K562 (cell line): ENCODE measurements around the gene GIMAP8. TPM values are rescaled to one million over a fixed set of nuclear protein-coding genes. Genes with fewer than 3 reads are reported as not detected.
A peak's percentile ranks its signal among the peaks of the same experiment; 100 is the strongest.

ENCODE experiments used
- ARID1B ChIP-seq: fragments of 450-650 bp; IDR thresholded peaks from 2 replicates; pipeline ENCODE4 v1.6.1; 2016; ENCODE audit warnings: antibody characterized with exemption, mild to moderate bottlenecking, inconsistent platforms
- BMI1 ChIP-seq: fragments of 150-350 bp; IDR thresholded peaks from 2 replicates; pipeline ENCODE4 v1.6.1; 2014; ENCODE audit warnings: low read length
- BRF2 ChIP-seq: IDR thresholded peaks from 3 replicates; pipeline ENCODE4 v1.6.1; 2011; ENCODE audit warnings: borderline replicate concordance, mild to moderate bottlenecking; ENCODE audit not compliant: insufficient read length, insufficient read depth
- E2F5 ChIP-seq: sonication (generic); formaldehyde crosslinking; IDR thresholded peaks from 2 replicates; pipeline ENCODE4 v1.8.0; 2022; ENCODE audit warnings: mild to moderate bottlenecking, missing genetic modification reagents
- EZH2 ChIP-seq: IDR thresholded peaks from 2 replicates; pipeline ENCODE4 v1.6.1; 2012; ENCODE audit warnings: low read depth, mild to moderate bottlenecking, inconsistent platforms, low read length, borderline replicate concordance
- HDAC3 ChIP-seq: fragments of 450-650 bp; IDR thresholded peaks from 2 replicates; pipeline ENCODE4 v1.6.1; 2018; ENCODE audit warnings: borderline replicate concordance, mild to moderate bottlenecking, moderate library complexity; ENCODE audit not compliant: partially characterized antibody
- MBD1 ChIP-seq: fragments of 250-450 bp; sonication (Bioruptor Pico); IDR thresholded peaks from 2 replicates; pipeline ENCODE4 v1.8.0; 2022; ENCODE audit warnings: inconsistent platforms
- NR4A1 ChIP-seq, 2 experiments: fragments of 250-450 bp in 1 of 2; fragments of 450-650 bp in 1 of 2; sonication (Bioruptor Pico) in 1 of 2; IDR thresholded peaks; 2 replicates each; pipeline versions ENCODE4 v1.4.0 to v1.6.1; 2016 to 2020; ENCODE audit warnings: mild to moderate bottlenecking in 2 of 2, missing compliant biosample characterization in 1 of 2, missing genetic modification characterization in 1 of 2, moderate library complexity in 1 of 2
- PKNOX1 ChIP-seq: fragments of 450-650 bp; IDR thresholded peaks from 2 replicates; pipeline ENCODE4 v1.6.1; 2016
- SMARCC2 ChIP-seq: fragments of 450-650 bp; IDR thresholded peaks from 2 replicates; pipeline ENCODE4 v1.6.1; 2017; ENCODE audit warnings: antibody characterized with exemption, moderate library complexity, mild to moderate bottlenecking, low read depth
- SREBF1 ChIP-seq: fragments of 150-350 bp; IDR thresholded peaks from 2 replicates; pipeline ENCODE4 v1.6.1; 2014; ENCODE audit warnings: antibody characterized with exemption, low read depth, low read length, borderline replicate concordance
- SRSF7 ChIP-seq: fragments of 200-400 bp; formaldehyde crosslinking; optimal IDR thresholded peaks from 2 replicates; pipeline ENCODE3; 2017; ENCODE audit warnings: mild to moderate bottlenecking, low read depth, low read length
- ZBTB43 ChIP-seq: sonication (generic); formaldehyde crosslinking; IDR thresholded peaks from 2 replicates; pipeline ENCODE4 v1.8.0; 2023; ENCODE audit warnings: mild to moderate bottlenecking, missing genetic modification reagents
- ZNF3 ChIP-seq: fragments of 250-450 bp; sonication (Bioruptor Pico); IDR thresholded peaks from 2 replicates; pipeline ENCODE4 v1.5.0; 2021; ENCODE audit warnings: mild to moderate bottlenecking, moderate library complexity
- ZNF518B ChIP-seq: fragments of 250-450 bp; sonication (Bioruptor Pico); IDR thresholded peaks from 2 replicates; pipeline ENCODE4 v1.5.0; 2021; ENCODE audit warnings: mild to moderate bottlenecking, moderate library complexity
- ZNF699 ChIP-seq: fragments of 250-450 bp; sonication (Bioruptor Pico); IDR thresholded peaks from 2 replicates; pipeline ENCODE4 v1.8.0; 2021; ENCODE audit warnings: mild to moderate bottlenecking, moderate library complexity; ENCODE audit not compliant: insufficient replicate concordance
- ZNF764 ChIP-seq: fragments of 250-450 bp; sonication (Bioruptor Pico); IDR thresholded peaks from 2 replicates; pipeline ENCODE4 v1.4.0; 2020; ENCODE audit warnings: low read depth, mild to moderate bottlenecking, moderate library complexity
- polyA plus RNA-seq, 8 experiments: library from polyadenylated mRNA; depleted of rRNA in 4 of 8; stranded (reverse) in 5 of 8; unstranded in 3 of 8; fragments of >200 nt; fragmentation: Nextera tagmentation in 2 of 8; fragmentation: Illumina TruSeq in 1 of 8; extraction: Ambion mirVana in 2 of 8; extraction: Trizol in 1 of 8; gene quantifications; 2 replicates each; pipeline versions ENCODE4 v1.2.1 to v1.2.3, GENCODE V29; 2011 to 2014; ENCODE audit warnings: inconsistent platforms in 1 of 8, missing spikeins in 1 of 8
- total RNA-seq, 7 experiments: library from RNA; depleted of rRNA in 6 of 7; stranded (reverse); fragments of >200 nt in 6 of 7; fragmentation: Illumina TruSeq in 2 of 7; extraction: Trizol in 2 of 7; gene quantifications; 2 replicates each; pipeline versions ENCODE4 v1.2.1 to v1.2.3, GENCODE V29; 2011 to 2021; ENCODE audit warnings: low replicate concordance in 1 of 7

Gene GIMAP8
- total and polyA plus RNA-seq, 9 of the 15 experiments (the other 6 are each of a cell fraction or from before 2014, with no cell fraction given): not detected

- TF ChIP-seq NR4A1 (CRISPR knock-in tag; IDR thresholded peaks at IDR 0.05) (no peak), NR4A1 (tag; IDR thresholded peaks at IDR 0.05) (peak; percentile 23; the same call in 1 of the 2 replicates), PKNOX1 (0 out of 2 replicates have a peak, but pooled peaks have one; percentile 9), BMI1 (no peak), ZNF764 (CRISPR knock-in tag) (no peak), SRSF7 (no peak), ZBTB43 (no peak), EZH2 (no peak), ZNF518B (CRISPR knock-in tag) (no peak), SMARCC2 (no peak; the same call in 1 of the 2 replicates), ZNF699 (CRISPR knock-in tag) (no peak), ZNF3 (no peak), ARID1B (peak; percentile 40; the same call in 1 of the 2 replicates), E2F5 (CRISPR knock-in tag) (no peak), SREBF1 (no peak), MBD1 (no peak), HDAC3 (no peak), BRF2 (no peak)
These were observed 46.1 kb upstream of the GIMAP8 start (continued) for GRCh38 chr7:150404172-150404804.
